NCI-H748 (cell line): ENCODE data around the gene SLC1A3.

ENCODE experiments used
- DNase-seq: peaks from one replicate; lab custom pipeline; 2025; ENCODE audit not compliant: unreplicated experiment; lab: John Stamatoyannopoulos, UW

The SLC1A3 gene

DNA sequence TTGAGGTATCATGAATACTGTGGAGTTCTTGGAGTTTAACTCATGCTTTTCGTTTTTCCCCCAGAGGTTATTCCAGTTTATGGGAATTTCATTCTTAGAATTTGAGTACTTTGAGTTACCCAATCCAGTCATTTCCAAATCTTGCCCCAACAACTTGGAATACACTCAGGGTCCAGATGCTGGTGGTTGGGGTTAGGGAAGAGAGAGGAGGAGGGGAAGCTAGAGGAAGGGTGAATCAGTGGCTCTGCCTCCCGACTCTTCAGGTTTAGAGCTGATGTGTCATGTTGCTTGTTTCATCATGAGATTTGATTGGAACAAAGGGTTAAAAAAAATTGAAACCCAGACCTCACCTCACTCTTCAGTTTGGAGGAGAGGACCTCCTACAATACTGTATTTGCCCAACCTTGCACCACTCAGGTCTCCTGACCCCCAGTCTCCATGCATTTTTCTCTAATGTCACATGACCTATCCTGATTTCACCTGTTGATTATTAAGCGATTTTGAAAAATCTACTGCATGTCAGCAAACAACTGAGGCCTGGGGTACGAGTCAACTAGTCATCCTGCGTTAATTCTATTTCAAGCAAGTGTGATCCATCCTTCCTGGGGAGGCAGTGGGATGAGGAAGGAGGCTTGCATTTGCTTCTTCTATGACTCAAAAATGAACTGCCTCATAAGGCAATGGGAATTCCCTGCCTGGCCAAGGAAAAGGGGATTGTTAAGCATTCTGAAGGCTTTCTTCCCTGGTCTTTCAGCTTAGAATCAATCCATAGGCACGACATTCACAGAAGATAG is 6.2 kb upstream of the SLC1A3 start:
- DNase-seq: no peak

DNA sequence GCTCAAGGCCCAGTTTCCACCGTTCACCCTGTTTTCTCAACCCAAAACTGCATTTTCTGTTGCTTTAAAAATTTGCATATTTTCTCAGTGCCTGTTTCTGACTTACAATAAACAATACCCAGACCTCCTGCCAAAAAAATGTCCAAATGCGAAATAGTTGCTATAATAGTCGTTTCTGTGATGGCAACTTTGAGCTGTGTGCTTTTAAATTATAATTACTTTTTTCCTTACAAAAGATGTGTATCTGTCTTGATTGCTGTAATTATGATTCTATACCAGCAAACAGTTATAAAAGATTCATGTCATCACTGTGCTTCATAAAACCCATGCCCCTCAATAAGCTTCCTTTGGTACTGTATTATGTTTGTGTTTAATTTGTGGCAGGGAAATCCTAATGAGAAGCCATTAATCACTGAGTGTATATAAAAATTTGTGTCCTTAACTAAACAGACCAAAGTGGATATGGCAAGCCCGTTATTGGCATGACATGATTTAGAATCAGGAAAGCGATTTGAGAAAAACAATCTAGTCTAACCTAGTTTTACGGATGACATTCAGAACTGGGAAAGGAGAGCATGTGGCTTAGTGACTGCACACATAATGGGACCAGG is 5.4 kb upstream of the SLC1A3 start:
- DNase-seq: no peak

DNA sequence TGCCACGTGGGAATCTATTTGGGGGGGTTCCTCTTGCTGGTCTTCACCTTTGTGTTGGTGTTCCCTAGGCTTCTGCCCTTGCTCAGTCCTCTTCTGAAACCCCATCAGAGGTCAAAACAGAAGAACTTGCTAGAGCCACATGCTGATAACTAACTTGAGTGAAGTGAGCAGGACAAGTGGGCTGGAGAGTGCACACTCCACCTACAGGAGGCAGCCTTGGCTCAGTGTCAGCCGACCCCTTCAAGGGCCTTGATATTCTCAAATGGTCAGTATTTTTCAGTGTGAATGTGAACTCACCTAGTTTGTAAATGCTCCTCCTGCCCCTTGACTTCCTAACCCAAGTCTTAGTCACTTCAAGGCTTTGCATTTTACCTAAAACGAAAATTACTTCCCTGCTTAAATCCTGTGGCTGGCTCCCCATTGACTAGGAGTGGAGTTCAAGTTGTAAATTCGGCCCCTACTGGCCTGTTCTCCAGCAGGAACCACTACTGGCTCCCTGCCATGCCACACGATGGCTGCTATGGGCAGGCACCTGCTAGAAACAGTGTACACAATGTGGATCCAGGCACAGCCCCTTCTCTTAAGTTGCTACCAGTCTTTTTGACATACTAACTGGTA is 3.6 kb upstream of the SLC1A3 start:
- DNase-seq: no peak

DNA sequence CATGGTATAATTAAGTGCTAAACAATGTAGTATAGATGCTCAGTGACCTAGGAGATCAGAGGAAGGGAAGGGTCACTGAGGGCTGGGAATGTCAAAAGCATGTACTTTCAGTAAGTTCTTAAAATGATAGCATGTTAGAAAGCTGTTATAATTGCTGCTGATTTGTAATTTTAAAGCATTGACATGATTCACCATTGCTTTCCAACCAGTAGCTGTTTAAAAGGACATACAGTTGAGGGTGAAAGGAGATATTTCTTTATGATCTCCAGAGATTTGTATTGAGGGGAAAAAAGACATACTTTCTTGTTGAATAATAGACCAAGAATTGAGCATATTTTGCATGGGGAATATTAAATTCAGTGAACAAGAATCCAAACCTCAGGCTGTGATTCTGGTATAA is 1.2 kb upstream of the SLC1A3 start:
- DNase-seq: no peak

DNA sequence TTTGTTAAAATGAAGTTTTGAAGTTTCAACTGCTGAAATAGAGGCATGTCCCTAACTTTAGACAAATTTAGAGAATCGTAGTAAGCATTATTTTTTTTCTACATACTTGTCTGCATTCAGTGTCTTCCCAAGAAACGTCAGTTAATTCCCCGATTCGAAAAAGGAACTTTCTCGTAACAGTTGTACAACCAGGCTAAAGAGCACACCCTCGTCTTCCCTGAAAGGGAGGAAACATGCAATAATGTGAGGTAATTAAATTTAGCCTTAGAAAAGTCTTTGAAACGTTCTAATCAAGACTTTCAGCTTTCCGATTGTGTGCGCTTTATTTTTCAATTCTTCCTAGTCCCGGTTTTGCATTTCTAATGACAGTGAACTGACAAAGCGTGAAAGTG is 374 bp upstream of the SLC1A3 start:
- no peak for DNase-seq

DNA sequence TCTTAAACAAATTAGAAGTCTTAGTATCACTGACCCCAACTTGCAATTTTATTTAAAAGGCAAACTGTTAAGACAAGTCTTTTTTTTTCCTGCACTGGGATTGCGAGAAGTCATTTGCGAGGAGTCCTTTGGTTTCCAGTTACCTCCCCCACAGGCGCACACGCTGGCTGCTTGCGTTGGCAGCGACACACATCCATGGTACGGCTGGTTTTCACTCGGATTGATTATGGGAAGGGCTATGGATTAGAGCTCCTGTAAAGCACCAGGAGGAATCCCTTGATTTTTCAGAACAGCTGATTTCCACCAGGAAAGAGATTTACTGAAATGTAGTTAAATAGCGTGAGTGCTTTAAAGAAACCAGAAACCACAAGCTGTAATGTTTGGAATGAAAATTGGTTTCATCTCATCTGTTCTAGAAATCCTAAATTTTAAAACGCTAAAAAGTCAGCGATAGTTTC is 737 bp downstream of the SLC1A3 start:
- DNase-seq: peak; percentile 64

DNA sequence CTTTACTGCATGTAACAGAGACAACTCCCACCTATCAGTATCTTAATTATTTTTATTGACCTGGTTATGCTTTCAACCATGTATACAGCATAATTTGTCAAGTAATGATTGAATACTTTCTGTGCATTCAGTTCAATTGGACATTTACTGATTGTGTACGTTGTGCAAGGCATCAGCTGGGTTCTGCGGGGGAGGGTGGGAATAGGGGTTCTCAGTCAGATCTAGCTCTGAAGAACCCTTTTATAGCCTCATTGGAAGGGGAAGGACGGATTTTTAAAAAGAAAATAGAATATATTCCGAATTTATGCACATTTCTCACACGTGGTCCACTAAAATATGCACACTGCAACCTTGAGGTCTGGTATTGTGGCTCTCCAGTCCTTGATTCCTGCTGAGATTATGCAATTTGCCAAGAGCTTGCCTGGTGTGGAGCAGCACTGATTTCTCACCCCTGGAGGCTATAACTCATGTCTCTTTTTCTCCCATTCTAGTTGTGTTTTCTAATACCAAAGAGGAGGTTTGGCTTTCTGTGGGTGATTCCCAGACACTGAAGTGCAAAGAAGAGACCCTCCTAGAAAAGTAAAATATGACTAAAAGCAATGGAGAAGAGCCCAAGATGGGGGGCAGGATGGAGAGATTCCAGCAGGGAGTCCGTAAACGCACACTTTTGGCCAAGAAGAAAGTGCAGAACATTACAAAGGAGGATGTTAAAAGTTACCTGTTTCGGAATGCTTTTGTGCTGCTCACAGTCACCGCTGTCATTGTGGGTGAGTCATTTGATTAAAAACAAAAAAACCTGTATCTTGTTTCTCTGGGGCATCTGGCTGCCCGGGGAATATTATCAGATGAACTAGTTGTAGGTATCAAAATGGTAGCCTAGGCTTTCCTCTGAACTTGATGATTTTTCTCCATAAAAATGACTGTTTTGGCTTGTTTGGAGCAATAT is 1.7 kb downstream of the SLC1A3 start:
- no peak for DNase-seq

DNA sequence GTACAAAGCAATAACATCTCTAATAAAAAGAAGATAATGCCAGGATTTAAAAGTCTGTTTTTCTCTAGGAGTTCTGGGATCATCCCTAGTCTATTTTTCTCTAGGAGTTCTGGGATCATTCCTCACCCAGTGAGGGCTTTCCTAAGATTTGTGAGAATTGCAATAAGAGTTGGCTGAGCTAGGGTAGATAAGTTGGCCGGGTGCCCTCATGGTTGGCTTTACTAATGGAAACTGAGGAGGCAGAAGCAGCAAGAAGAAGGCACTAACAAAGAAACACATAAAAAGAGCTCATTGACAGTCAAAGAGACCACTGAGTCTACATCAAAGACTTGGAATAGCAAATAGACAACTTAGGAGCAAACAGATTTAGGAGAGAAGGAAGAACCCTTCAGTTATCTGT is 4.2 kb downstream of the SLC1A3 start:
- DNase-seq: no peak

DNA sequence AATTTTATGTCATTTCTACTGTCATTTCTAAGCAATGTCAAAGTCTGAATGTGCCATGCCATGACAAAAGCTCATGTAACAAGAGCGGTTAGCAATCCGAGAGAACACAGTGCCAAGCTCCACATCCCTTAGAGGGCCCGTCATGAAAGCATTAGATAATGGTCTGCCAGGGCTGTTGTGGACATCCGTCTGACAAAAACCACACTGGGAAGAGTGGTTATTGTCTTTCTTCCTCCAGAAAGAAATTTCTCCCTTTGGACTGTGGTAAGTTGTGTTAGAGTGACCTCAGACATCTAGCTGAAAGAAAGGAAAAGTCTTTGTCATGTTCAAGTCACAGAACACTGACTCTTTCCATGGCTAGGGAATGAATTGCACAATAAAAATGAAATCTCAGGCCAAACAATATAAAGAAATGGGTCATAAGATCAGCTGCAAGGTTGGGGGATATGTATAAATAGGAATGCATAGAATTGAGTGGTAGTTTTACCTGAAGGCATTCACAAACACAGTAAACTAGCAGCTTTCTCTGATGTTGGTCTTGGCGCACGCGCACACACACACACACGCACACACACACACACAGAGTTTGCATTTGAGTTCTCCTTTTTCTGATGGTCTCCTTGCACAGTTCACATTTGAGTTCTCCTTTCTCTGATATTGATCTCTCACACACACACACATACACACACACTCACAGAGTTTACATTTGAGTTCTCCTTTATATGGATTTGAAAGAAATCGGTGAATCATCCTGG is 5.3 kb downstream of the SLC1A3 start:
- DNase-seq: no peak

DNA sequence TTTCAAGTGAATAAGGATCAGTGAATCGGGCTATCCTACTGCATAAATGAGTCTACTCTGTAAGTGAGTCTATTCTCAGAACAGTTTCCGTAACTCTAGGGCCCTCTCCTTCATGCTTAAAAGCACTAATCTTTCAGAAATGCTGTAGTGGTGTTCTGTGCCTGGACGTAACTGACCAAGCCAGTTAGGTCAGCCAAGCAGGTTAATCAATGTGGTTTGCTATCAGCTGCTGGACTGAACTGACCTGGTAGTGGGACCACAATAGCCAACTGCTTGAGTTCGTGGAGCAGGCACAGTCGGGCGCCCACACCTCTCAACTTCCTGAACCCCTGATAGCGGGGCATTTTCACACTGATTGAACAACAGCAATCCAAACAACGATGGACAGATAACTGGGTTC is 6.8 kb downstream of the SLC1A3 start:
- no peak for DNase-seq

DNA sequence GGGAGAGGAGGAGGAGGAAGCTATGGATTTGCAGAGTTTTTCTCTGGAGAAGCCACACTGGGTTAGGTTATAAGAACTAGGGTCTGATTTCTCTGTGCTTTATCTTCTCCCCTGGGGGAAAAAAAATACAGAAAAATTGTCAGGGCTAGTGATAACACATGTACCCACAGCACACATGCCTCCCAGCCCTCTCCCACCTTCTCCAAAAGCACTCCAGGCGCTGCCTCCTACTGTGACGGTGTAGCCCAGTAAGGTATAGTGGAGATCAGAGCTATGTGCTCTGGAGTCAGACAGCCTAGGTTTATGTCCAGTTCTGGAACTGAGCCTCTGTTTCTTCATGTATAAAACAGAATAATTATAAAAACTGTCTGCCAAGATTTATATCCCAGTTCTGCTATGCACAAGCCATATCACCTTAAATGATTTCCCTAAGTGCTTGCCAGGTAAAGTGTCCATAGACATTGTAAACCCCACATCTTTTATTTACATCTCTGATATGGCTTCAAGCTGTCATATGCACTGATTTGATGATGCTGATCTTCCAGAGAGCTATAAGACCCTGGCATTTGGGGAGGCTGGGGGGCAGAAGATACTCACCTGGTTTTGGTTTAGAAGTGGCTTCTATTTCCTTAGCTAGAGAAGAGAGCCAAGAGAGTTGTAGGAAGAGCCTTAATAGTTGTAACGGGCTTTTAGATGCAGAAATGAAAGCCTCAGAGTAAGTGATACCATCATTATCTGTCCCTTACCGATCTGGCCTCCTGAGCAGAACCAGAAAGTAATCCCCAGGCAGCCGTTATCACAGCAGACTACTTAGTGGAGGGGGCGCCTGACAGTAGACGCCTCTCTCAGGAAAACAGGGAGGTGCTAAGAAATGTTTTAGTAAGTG is 7.6 kb downstream of the SLC1A3 start:
- DNase-seq: no peak

DNA sequence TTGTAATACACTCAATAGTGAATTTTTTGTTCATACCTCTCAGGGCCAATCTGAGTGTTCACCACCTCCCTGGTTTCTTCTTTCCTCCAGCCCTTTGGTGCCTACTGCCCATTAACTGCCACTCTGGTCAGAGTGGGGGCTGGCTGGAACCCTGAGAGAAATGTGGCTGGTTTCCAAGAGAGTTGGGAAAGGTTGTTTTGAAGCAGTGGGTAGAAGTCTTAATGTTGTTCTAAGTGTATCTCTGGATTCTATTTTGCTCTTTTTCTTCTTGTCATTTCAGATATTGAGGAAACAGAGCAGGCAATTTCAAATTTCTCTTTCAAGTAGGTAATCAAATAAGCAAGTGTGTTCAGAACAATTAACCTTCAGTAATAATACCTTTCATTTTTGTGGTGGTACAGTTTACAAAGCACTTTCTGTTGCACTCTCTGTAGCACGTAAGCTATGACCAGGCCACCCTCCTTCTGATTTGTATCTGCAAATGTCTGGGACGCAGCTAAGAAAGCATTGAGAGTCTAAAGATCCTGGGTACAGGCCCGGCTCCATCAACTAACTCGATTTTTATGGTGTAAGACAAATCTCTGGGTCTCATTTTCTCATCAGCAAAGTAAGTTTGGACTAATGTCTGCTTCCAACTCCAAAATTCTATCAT is 8.4 kb downstream of the SLC1A3 start:
- DNase-seq: no peak

DNA sequence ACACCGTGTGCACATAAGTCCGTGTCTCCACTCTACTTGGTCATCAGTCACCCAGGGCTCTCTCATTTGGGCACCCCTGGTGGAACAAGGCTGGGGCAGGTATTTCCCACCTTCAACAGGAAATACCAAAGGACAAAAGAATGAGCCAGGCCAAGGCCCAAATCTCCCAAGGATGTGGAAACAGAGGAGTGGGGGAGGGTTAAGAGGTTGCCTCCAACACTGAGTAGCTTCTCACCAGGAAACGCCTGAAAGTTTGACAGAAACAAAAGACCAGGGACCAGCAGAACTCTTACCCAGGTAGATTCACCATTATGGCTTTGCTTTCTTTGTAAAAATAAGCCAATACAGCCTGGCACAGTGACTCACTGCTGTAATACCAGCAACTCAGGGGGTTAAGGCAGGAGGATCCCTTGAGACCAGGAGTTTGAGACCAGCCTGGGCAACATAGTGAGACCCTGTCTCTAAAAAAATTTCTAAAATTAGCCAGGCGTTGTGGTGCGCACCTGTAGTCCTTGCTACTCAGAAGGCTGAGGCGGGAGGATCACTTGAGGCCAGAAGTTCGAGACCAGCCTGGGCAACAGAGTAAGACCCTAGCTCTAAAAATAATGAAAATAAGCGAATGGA is 12.7 kb downstream of the SLC1A3 start:
- DNase-seq: no peak

DNA sequence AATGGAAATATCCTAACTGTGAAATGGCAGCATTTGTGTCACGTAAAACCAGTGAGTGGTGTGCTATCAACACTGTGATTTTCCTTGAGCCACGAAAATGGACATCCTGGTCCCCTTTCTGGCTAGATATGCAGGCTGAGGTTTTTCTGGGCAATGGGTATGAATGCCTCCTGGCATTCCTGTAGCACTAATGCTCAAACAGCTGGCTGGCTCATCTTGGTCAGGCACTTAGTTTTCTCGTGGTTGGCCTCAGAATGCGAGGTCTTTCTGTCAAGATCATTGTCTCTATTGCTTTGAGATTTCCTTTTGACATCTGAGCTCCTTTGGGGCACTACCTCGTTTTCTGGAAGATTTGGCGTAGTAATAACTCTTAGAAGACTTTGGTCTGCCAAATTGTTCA is 15.6 kb downstream of the SLC1A3 start:
- DNase-seq: no peak

DNA sequence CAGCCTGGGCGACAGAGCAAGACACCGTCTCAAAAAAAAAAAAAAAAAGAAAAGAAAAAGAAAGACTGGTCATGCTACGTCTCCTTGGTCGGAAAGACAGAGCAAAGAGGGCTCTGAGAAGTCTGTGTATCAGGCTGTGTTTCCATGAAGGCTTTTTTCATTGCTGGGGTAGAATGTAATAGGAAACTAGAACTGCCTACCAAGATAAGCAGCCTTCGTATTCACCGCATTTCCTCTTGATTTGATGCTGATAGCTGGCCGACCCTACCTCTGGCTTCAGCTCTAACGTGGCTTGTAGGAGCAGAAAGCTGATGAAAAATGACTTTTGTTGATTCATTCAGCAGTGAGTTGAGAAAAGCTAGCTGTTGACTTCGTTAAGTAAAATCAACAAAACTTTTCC is 17.4 kb downstream of the SLC1A3 start:
- DNase-seq: no peak

DNA sequence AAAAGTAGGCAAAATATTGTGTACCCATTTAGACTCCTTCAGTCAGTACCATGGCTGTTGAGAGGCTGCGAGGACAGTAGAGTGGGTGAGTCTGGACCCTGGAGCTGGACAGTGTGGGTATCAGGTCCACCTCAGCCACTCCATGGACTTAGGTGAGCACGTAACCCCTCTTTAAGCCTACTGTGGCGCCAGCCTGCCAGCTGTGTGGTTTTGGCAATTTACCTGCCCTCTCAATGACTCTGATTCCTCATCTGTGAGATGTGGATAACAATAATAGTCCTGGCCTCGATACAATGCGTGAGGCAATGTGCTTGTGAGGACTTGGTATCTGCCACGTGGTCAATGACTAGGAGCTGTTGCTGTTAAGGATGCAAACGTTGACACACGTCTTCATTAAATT is 17.9 kb downstream of the SLC1A3 start:
- no peak for DNase-seq

DNA sequence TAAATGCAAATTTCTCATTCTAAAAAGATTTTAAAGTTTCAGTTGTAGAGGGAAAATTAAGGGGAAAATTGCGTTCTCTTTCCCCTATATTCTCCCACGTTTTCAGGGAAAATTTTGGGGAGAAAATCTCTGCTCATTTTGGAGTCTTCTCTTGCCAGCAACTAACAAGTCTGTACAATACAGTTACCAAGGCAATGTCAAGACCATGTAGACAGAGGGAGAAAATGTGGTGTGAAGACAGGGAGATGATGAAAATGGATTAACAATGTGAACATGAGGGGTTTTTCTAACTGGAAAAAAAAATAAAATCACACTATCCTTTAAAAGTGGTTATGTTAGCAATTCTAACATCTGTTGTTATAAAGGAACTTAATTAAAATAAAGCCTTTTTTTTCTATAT is 22.3 kb downstream of the SLC1A3 start:
- DNase-seq: no peak

DNA sequence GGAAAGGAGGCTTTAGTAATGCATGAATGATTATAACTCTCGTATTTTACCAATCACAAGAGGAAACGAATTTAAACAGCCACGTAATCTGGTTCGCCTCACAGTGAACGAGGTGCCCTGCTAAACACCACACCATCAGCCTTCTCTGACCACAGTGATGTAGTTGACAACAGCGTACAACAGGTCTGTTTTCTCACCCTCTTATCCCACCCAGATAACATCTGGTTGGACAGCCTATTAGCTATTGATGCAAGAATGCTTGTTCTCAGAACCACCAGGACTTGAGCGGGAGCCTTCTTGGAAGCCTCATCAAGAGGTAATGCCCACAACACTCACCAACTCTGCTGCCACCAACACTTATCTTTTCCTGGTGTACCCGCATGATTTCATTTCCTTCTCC is 23.3 kb downstream of the SLC1A3 start:
- no peak for DNase-seq
